DND-41 (cell line): ENCODE data around the gene NUDC.

Experiments used
- CTCF ChIP-seq: IDR thresholded peaks from 2 replicates; pipeline ENCODE4 v1.5.1; 2012; ENCODE audit warnings: borderline replicate concordance, low read length, moderate library complexity, mild to moderate bottlenecking; ENCODE audit not compliant: poor library complexity, severe bottlenecking; ENCODE audit errors: extremely low read depth
- EZH2 ChIP-seq: IDR thresholded peaks from 3 replicates; pipeline ENCODE4 v1.6.1; 2012; ENCODE audit warnings: borderline replicate concordance, low read depth, mild to moderate bottlenecking, moderate library complexity, low read length, inconsistent platforms; ENCODE audit not compliant: severe bottlenecking

GRCh38 chr1:26996024-26996423 lies 74.5 kb downstream of the NUDC start:
- no peak for TF ChIP-seq CTCF
- no peak for TF ChIP-seq EZH2
